Measurements from ENCODE around the gene GEMIN7.

GRCh38 chr19:45103156-45103507 lies 24.1 kb downstream of the GEMIN7 start:
- no peak for TF ChIP-seq CTCF (IDR thresholded peaks at IDR 0.05; ENCODE audit: low read depth, low read length, missing input control)
- TF ChIP-seq GABPA (IDR thresholded peaks at IDR 0.05 in 1 of 2, conservative IDR thresholded peaks at IDR 0.05 in 1 of 2) = no peak
- no peak for TF ChIP-seq RXRA (IDR thresholded peaks at IDR 0.05)
- no peak for TF ChIP-seq ATF3 (IDR thresholded peaks at IDR 0.05)
- TF ChIP-seq EGR1 (IDR thresholded peaks at IDR 0.05; ENCODE audit: low read depth in 2 of 2) = no peak
- TF ChIP-seq YY1 (IDR thresholded peaks at IDR 0.05) = no peak
- no peak for TF ChIP-seq REST (IDR thresholded peaks at IDR 0.05)
- no peak for TF ChIP-seq JUND (IDR thresholded peaks at IDR 0.05)
- no peak for TF ChIP-seq RAD21 (IDR thresholded peaks at IDR 0.05)
- TF ChIP-seq NR2F2 (IDR thresholded peaks at IDR 0.05) = no peak
- no peak for TF ChIP-seq FOXA1 (IDR thresholded peaks at IDR 0.05)
